ENCODE data around the gene KLF15.

DNA sequence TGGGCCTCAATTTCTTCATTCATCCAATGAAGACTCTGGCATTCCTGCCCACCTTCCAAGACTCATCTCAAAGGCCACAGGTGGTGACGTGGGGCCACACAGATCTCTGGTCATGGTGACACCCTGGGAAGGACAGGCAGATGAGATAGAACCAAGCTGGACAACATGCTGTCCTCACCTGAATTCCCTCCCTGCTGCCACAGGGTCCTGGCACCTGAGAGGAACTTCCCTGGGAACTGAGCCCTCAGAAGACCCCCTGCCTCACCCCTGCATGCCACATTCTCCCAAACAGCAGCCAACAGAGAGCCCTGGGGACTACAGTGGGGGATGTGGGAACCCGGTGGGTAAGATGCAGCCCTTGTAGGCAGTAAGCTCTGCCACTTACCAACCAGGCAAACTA lies 10.7 kb downstream of the KLF15 start:
- no peak for TF ChIP-seq TAF1 (IDR thresholded peaks at IDR 0.05; ENCODE audit: low read depth, low read length)
- TF ChIP-seq POLR2A (IDR thresholded peaks at IDR 0.05; ENCODE audit: low read depth, low read length), result no peak
- no peak for TF ChIP-seq POLR2AphosphoS5 (IDR thresholded peaks at IDR 0.05; ENCODE audit: low read depth, low read length)
- TF ChIP-seq POU2F2 (IDR thresholded peaks at IDR 0.05; ENCODE audit: low read depth, low read length), result no peak
